ENCODE data around the gene PLEKHG3.
"Not testable (repeated sequence)": the region's sequence is repeated elsewhere in the genome, so short reads cannot be mapped to it uniquely, and the experiment has no call there.

PLEKHG3 gene

GRCh38 chr14:64688811-64689281, 15.4 kb upstream of the PLEKHG3 start:
- peak; percentile 82 for DNase-seq

GRCh38 chr14:64689289-64689688, 14.9 kb upstream of the PLEKHG3 start:
- no peak for DNase-seq

GRCh38 chr14:64690607-64691006, 13.6 kb upstream of the PLEKHG3 start:
- DNase-seq: not testable (repeated sequence)

GRCh38 chr14:64691376-64691775, 12.8 kb upstream of the PLEKHG3 start:
- no peak for DNase-seq

- DNase-seq: peak; percentile 29
Measured at GRCh38 chr14:64692189-64692985, 11.8 kb upstream of the PLEKHG3 start.

- DNase-seq: peak; percentile 17
Measured at GRCh38 chr14:64692986-64693809, 11.0 kb upstream of the PLEKHG3 start.

- DNase-seq: peak; percentile 80
Measured at GRCh38 chr14:64693810-64694165, 10.4 kb upstream of the PLEKHG3 start.

GRCh38 chr14:64695071-64695470, 9.2 kb upstream of the PLEKHG3 start:
- no peak for DNase-seq

- peak; percentile 76 for DNase-seq
Measured at GRCh38 chr14:64696355-64696857, 7.8 kb upstream of the PLEKHG3 start.

GRCh38 chr14:64698903-64699302, 5.3 kb upstream of the PLEKHG3 start:
- peak; percentile 28 for DNase-seq

GRCh38 chr14:64700290-64700689, 3.9 kb upstream of the PLEKHG3 start:
- DNase-seq: no peak

GRCh38 chr14:64700894-64701293, 3.3 kb upstream of the PLEKHG3 start:
- DNase-seq: no peak

GRCh38 chr14:64701660-64702059, 2.6 kb upstream of the PLEKHG3 start:
- DNase-seq: peak; percentile 77

- DNase-seq: peak; percentile 92
Measured at GRCh38 chr14:64702493-64703394, 1.5 kb upstream of the PLEKHG3 start.

- DNase-seq: no peak
Measured at GRCh38 chr14:64703395-64704142, 655 bp upstream of the PLEKHG3 start.

GRCh38 chr14:64704743-64705380, 638 bp downstream of the PLEKHG3 start:
- peak; percentile 78 for DNase-seq

GRCh38 chr14:64705381-64706118, 1.3 kb downstream of the PLEKHG3 start:
- DNase-seq: peak; percentile 83

- no peak for DNase-seq
Measured at GRCh38 chr14:64706119-64706592, 1.9 kb downstream of the PLEKHG3 start.

- no peak for DNase-seq
Measured at GRCh38 chr14:64706593-64707193, 2.5 kb downstream of the PLEKHG3 start.

- DNase-seq: no peak
Measured at GRCh38 chr14:64707661-64708060, 3.4 kb downstream of the PLEKHG3 start.

Data from NCI-H69 (cell line).